Hippocampal formation (tissue), 2 donors: ENCODE data around the gene PANX3.
A peak's percentile ranks its signal among the peaks of the same experiment; 100 is the strongest.

Source experiments
- DNase-seq, 2 donors: peaks; one replicate each; lab custom pipeline; 2025; lab: John Stamatoyannopoulos, UW

Gene PANX3

DNA sequence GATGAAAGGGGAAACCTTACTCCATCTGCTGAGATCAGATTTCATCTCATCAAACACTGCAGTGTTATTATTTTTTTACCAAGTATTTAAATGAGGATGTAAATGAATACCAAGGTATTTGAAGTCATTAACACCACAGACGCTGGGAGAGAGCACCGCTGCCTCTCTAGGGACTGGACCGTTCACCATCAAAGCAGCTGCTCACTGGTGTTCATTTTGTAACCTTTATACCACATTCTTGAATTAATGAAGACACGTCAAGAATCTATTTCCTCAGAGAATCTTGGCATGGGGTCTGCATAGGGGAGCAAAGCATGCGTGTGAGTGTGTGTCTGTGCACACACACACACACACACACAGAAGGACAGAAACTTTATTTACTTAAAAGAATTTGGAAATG lies 46.7 kb downstream of the PANX3 start:
- no peak for DNase-seq

DNA sequence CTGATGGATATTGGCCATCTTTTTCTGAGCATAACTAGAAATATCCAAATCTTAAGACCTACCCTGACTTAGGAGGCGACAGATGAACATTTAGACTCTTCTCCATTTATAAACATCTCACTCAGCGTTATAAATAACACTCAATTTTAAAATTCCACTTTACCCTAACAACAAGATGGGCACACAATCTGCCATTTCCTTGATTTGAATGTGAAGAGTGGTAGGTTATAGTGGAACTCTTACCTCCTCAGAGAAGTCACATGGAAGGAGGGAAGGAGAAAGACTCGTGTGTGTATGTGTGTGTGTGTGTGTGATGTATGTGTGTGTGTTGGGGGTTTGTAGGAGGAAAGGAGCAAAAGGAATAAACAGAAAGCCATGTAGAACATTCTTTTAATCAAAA lies 47.3 kb downstream of the PANX3 start:
- no peak for DNase-seq

DNA sequence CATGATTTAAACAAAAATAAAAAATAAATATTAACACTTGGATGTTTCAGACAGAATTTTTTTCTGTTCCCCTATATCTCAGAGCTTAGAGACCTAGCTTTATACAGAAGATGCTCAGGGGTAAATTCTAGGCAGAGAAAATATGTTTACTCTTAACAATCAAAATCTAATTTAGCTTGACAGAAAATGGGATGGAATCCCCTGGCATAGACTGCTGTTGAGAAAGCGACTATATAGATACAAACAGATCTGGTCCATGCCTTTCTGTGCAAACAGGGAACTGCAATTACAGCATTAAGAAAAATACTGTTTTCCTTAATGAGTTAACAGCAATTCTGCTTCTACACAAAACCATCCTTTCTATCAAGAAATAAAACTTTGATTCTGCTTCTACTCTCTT lies 47.8 kb downstream of the PANX3 start:
- no peak for DNase-seq

DNA sequence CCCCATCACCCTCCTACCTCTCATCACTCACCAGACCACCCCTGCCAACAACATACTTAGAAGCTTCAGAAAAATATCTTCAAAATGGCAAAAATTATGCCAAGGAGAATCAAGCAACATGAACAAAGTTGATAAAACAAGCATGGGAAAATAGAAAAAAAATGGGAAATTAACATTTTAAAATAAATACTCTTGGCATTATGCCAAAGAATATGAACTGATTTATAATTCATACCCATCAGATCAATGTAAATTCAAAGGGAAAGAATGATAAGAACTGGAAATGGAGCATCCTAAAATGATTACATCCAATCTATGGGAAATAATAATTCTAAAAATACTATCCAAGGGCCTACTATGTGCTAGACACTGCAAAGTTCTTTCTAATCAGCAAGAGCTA lies 50.3 kb downstream of the PANX3 start:
- DNase-seq = no peak

DNA sequence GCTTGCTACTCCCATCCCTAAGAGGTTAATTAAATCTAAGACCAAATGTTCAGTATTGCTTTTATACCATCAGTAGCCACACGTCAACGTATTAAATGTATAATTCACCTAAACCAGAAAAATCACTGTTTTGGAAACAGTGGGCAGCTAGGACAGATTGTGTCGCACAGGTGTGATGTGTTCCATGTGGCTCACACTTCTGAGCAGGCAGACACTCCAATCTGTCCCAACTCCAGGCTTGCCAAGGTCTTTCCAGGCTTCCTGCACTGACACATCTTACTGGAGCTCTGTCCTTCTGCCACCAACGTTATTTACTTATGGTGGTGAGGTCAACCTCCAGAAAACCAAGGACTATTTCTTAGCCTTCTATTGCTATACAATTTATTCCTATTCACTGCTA lies 50.9 kb downstream of the PANX3 start:
- DNase-seq = no peak

DNA sequence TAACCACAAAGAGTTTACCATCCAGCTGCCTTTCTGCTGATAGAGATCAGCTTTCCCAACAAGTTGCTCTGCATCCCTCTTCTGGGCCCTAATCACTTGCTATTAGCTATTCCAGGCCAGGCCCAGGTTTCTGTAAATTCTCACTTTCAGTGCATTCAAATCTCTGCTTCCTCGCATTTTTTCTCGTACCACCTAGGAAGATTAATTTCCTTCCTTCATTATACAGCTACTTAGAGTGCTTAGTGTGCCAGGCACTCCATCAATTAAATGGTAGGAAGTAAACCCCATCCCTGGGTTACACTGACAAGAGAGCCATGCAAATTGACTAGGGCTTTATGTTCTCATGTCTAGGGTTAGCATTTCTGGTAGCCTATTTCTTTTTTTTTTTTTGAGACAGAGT lies 52.6 kb downstream of the PANX3 start:
- DNase-seq = no peak

DNA sequence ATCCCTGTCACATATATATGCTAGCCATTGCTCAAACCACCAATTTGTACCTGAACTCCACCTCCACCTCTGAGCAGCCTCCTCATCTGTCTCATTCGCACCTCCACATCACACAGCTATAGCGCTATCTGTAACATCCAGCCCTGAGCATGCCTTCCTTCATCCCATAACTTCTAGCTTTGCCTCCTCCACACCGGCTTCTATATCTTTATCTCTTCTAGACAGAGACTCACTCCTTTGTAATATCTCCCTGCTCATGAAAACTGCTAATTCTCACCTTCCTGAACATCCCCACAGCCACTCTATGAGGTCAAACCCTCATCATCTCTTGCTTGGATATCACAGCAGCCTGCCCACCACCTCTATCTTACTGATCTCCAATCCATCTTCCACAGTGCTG lies 56.4 kb downstream of the PANX3 start:
- DNase-seq = no peak

DNA sequence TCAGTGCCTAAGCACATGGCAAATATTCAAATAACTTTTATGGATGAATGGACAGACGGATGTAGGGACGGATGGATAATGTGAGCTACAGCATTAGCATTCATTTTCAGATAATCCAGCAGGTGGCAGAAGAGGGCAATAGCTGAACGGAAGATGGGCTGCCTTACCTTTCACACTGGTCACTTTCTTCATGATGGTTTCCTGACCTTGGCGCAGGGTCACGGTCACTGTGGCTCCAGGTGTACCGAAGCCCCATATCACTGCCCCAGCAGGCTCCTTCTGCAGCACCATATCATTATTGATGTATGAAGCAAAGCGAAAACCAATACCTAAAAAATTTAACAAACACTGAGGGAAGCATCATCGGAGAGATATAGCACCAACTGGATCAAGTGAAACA lies 58.0 kb downstream of the PANX3 start:
- peak in 1 of 2 donors; percentile 43 for DNase-seq
